Fibroblast of mammary gland (primary cell): ENCODE results near the gene CDH10.

Source experiments
- DNase-seq: peaks from one replicate; pipeline ENCODE4 v3.0.0-alpha.2; 2010; ENCODE audit warnings: low read depth
- H3K4me3 ChIP-seq: 2 replicates; pipeline ENCODE4 v1.5.1; 2011; ENCODE audit warnings: low read depth, mild to moderate bottlenecking, low read length, moderate library complexity; ENCODE audit not compliant: control insufficient read depth
- CTCF ChIP-seq: conservative IDR thresholded peaks from 2 replicates; pipeline ENCODE4 v1.5.1; 2011; ENCODE audit warnings: low read depth, low read length, inconsistent platforms; ENCODE audit not compliant: control insufficient read depth, insufficient read depth

The CDH10 gene

GRCh38 chr5:24487368-24488229, 157.2 kb downstream of the CDH10 start:
- H3K4me3 ChIP-seq: no peak overlapping the region
- DNase-seq: no peak
- TF ChIP-seq CTCF: no peak

- TF ChIP-seq CTCF: no peak
- no peak overlapping the region for H3K4me3 ChIP-seq
- no peak for DNase-seq
Measured at GRCh38 chr5:24480952-24481351, 163.8 kb downstream of the CDH10 start.

- no peak overlapping the region for H3K4me3 ChIP-seq
- no peak for TF ChIP-seq CTCF
- DNase-seq: no peak
Measured at GRCh38 chr5:24477958-24478357, 166.8 kb downstream of the CDH10 start.

- TF ChIP-seq CTCF: no peak
- DNase-seq: no peak
- H3K4me3 ChIP-seq: no peak overlapping the region
Measured at GRCh38 chr5:24475101-24475500, 169.7 kb downstream of the CDH10 start.

GRCh38 chr5:24474685-24475084, 170.1 kb downstream of the CDH10 start:
- no peak overlapping the region for H3K4me3 ChIP-seq
- TF ChIP-seq CTCF: no peak
- no peak for DNase-seq

- DNase-seq: no peak
- no peak overlapping the region for H3K4me3 ChIP-seq
- no peak for TF ChIP-seq CTCF
Measured at GRCh38 chr5:24472518-24472917, 172.3 kb downstream of the CDH10 start.
